GM18505 (cell line): Measurements from ENCODE around the gene RCBTB1.
"Not testable (repeated sequence)": the region's sequence is repeated elsewhere in the genome, so short reads cannot be mapped to it uniquely, and the experiment has no call there.

Experiments used
- ATAC-seq: cut with Tn5 transposase; IDR thresholded peaks from one replicate; pipeline ENCODE4 v1.9.1; 2021; ENCODE audit not compliant: unreplicated experiment
- POLR2A ChIP-seq: IDR thresholded peaks from 4 replicates; pipeline ENCODE4 v1.6.1; 2011; ENCODE audit warnings: borderline replicate concordance; ENCODE audit not compliant: insufficient read depth, insufficient read length; ENCODE audit errors: extremely low read depth

Gene RCBTB1

DNA sequence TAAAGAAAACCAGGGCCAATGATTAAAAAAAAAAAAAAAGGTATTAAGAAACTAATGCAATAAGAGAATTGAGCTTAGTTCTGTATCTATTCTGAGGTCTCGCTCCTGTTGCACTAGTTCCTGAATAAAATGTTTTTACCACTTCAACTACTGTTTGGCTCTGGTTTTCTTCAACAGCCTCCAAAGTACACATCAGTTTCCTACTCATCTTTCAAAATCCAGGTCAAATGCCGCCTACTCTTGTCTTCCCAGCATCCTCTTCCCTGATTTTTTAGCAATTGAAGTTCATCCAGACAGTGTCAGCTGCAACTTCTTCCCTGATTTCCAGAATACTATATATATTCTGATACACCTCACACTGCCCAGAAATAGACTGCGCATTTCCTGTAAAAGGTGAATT, 1.4 kb upstream of the RCBTB1 start:
- no peak for ATAC-seq
- TF ChIP-seq POLR2A, result no peak

- TF ChIP-seq POLR2A, result no peak
- peak; percentile 18 for ATAC-seq
Measured at GRCh38 chr13:49584771-49585182, 581 bp downstream of the RCBTB1 start.

DNA sequence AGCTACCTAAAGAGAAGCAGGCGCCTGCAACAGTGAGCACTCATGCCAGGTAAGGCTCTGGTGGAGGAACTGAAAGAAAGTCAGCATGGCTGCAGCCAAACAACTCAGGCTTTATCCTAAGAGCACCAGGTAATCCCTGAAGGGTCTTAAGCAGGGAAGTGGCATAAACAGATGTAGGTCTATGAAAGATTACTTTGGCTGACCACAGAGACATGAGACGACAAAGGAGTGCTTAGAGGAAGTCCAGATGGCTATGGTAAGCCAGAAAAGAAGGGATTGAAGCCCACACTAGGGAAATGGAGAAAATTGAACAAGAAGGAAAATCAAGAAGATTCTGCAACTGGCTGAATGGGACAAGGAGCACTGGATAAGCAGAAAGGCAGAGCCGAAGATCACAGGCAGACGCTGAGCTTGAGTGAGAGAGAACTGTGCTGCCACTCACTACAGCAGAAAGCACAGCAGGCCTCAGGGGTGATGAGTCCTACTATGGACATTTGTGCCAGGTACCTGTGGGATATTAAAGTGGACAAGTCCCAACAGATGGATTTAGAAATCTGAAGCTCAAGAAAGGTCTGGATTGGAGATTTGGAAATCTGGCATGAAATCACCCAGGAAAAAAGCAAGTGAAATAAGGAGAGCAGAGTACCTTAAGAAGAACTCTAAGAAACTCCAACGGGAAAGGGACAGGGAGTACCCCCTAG, 4.2 kb downstream of the RCBTB1 start:
- no peak for ATAC-seq
- TF ChIP-seq POLR2A, result no peak

- no peak for ATAC-seq
- no peak for TF ChIP-seq POLR2A
Measured at GRCh38 chr13:49579501-49579900, 5.9 kb downstream of the RCBTB1 start.

GRCh38 chr13:49571299-49572240, 13.8 kb downstream of the RCBTB1 start:
- TF ChIP-seq POLR2A, result no peak
- ATAC-seq, result no peak

DNA sequence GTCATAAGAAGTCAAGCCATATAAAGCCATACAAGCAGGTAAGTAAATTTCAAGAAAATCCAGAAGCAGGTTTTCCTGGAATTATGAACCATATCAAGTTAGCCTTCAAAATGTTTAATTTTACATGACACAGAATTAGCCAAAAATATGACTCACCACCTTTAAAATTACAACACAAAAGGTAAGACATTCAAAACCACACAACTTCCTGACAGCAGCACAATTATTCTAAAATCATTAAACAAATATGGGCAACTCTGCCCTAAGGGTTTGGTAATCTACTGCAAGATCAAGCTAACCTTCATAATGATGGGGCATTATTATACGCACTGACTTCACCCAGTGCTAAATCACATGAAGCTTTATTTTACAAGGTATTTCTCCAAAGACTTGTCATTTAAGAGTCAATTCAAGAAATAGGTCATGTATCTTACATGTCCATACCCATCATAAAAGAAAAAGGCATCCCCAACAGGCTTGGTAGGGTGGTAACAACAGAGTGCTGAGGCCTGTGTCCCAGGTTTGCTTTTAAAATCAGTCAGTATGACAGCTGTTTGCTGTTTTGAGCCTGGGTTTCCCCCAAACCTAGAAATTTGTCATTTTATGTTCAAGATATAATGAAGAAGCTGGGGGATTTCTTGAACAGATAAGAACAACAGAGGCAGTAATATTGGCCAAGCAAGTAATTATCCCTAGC, 15.2 kb downstream of the RCBTB1 start:
- no peak for TF ChIP-seq POLR2A
- ATAC-seq, result no peak

GRCh38 chr13:49567491-49567890, 17.9 kb downstream of the RCBTB1 start:
- ATAC-seq, result no peak
- no peak for TF ChIP-seq POLR2A

GRCh38 chr13:49566461-49566860, 18.9 kb downstream of the RCBTB1 start:
- no peak for ATAC-seq
- no peak for TF ChIP-seq POLR2A

DNA sequence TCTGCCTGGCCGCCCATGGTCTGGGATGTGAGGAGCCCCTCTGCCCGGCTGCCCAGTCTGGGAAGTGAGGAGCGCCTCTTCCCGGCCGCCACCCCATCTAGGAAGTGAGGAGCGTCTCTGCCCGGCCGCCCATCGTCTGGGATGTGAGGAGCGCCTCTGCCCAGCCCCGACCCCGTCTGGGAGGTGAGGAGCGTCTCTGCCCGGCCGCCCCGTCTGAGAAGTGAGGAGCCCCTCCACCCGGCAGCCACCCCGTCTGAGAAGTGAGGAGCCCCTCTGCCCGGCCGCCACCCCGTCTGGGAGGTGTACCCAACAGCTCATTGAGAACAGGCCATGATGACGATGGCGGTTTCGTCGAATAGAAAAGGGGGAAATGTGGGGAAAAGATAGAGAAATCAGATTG, 19.9 kb downstream of the RCBTB1 start:
- not testable (repeated sequence) for ATAC-seq

DNA sequence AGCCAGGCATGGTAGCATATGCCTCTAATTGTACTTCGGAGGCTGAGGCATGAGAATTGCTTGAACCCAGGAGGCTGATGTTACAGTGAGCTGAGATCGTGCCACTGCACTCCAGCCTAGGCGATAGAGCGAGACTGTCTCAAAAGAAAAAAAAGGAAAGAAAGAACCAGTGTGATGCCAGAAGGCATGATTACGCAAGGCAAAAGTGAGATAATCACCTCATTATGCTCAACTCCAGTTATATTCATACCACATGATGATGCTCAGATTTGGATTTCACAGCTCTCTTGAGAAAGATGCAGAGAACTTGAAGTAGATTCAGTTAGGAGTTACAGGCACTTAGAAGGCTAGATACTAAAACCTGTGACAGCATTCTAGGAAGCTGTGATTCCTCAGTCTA, 21.8 kb downstream of the RCBTB1 start:
- ATAC-seq, result no peak
- no peak for TF ChIP-seq POLR2A

DNA sequence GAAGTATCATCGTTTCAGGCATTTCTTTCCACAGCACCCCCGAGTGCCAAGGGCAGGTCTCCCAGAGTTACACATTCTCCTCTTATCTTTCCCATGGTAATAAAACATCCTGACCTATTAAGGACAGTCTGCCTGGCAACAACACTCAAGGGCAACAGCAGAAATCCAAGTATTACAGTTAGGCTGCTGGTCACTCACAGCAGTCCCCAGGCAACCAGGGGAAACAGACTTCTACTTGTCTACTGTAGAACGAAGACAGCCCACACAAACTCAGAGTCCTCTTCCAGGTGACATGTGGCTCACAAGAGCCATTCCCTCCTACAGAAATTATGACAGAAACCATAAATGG, 24.3 kb downstream of the RCBTB1 start:
- no peak for TF ChIP-seq POLR2A
- ATAC-seq, result no peak

GRCh38 chr13:49560270-49561061, 24.9 kb downstream of the RCBTB1 start:
- TF ChIP-seq POLR2A, result no peak
- ATAC-seq, result no peak

- TF ChIP-seq POLR2A, result no peak
- no peak for ATAC-seq
Measured at GRCh38 chr13:49559006-49559405, 26.4 kb downstream of the RCBTB1 start.
